22Rv1 (cell line): ENCODE measurements around the gene CRIP2.

ENCODE experiments used
- CTCF ChIP-seq: fragments of 450-650 bp; IDR thresholded peaks from 2 replicates; pipeline ENCODE4 v1.5.1; 2017; ENCODE audit warnings: mild to moderate bottlenecking
- ZFX ChIP-seq: fragments of 450-650 bp; IDR thresholded peaks from 2 replicates; pipeline ENCODE4 v1.6.1; 2017; ENCODE audit warnings: antibody characterized with exemption, borderline replicate concordance

- no peak for TF ChIP-seq CTCF
- no peak for TF ChIP-seq ZFX
These were observed 17.6 kb upstream of the CRIP2 start for GRCh38 chr14:105456736-105457617.
